GM19240 (cell line): ENCODE measurements around the gene FBXL7.

Experiments
- DNase-seq: peaks from one replicate; pipeline ENCODE4 v3.0.0; 2011; ENCODE audit warnings: low spot score; ENCODE audit not compliant: insufficient read length

FBXL7 gene

GRCh38 chr5:15538516-15538915, 38.5 kb downstream of the FBXL7 start:
- no peak for DNase-seq

DNA sequence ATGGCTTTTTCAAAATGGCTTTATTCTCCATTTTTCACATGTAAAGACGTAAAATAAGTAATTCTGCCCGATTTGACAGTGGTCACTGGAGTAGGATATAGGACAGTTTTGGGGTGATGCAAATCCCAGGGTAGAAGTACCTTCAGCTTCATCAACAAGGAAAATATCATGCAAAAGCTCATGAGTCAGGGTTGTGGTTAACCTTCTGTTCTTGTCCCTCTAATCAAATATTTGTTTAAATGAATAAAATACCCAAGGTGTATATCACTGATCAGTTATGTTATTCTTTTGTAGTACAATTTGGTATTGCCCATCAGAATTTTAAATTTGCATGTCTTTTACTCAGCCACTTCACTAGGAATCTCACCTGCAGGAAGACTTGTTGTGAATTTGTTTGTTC, 40.0 kb downstream of the FBXL7 start:
- DNase-seq = no peak

GRCh38 chr5:15544039-15544438, 44.1 kb downstream of the FBXL7 start:
- no peak for DNase-seq

- no peak for DNase-seq
These were observed 45.1 kb downstream of the FBXL7 start for GRCh38 chr5:15545082-15545481.

GRCh38 chr5:15547261-15547839, 47.4 kb downstream of the FBXL7 start:
- DNase-seq = no peak

DNA sequence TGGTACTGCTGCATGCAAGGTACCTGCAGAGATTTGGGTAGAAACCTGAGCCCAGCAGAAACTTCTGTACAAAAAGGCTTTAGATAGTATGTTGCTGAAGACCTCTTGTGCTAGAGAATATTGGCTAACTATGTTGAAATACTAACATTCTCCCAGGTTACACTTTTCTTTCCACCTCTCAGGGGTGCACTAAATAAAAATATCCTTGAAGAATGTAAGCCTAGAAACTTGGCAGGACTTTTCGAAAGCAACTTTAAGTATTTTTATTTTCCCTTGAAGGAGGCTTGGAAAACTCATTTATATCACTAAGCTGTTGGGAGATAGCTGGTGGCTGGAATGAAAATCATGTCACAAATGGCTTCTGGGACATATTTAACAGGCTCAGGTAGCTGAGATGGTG, 50.0 kb downstream of the FBXL7 start:
- DNase-seq = no peak

- no peak for DNase-seq
These were observed 50.6 kb downstream of the FBXL7 start for GRCh38 chr5:15550502-15551112.

GRCh38 chr5:15551113-15551504, 51.1 kb downstream of the FBXL7 start:
- no peak for DNase-seq

DNA sequence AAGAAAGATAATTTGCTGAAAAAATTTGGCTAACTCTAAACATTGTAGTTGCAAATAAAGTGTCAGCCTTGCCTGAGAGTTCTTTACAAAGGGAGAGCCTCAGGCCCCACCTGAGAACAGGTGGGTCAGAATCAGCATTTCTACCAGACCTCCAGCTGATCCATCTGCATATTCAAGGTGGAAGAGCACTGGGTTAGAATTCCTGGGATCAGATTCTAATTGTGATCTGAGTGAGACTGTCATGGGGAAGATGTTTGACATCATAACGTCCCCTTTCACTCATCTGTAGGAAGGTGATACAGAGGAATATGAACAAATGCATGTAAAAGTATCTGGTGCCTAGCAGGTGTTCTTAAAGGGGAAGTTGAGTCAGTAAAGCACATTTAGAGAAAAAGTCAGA, 54.6 kb downstream of the FBXL7 start:
- DNase-seq = no peak

- DNase-seq = no peak
These were observed 55.2 kb downstream of the FBXL7 start for GRCh38 chr5:15555176-15555575.

- DNase-seq = no peak
These were observed 58.3 kb downstream of the FBXL7 start for GRCh38 chr5:15558240-15558639.

DNA sequence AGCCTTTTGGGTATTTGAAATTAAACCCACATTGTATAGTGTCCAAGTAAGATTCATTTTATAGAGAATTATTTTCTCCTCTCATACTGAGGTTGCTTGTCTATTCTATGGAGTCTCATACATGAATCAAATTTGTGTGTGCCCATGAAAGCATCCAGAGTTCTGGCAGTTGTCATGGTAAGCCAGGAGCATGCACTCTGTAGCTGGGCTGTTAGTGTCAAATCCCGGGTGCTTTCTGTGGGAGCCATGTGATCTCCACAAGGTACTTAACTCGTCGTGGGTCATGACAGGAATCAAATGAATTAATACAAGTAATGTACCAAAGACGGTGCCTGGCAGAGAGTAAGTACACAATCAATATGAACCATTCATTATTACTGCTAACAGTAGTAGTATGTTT, 58.7 kb downstream of the FBXL7 start:
- no peak for DNase-seq

GRCh38 chr5:15560421-15560820, 60.4 kb downstream of the FBXL7 start:
- no peak for DNase-seq

DNA sequence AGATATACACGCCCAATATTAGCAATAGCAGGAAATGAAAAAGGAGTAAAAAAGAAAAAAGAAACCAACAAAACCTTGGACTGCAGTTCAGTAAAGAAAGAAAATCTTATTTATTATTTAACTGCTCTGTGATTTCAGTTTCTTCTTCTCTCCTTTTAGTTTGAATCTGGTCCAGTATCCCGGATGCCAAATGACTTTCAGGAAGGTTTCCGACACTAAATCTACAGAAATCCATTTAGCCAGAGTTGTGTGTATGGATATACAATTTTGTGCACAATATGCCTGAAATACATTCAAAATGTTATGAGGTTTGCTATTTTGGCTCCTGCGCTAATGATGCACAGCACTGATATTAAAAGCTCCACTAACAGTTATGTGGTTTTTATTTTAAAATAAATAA, 64.5 kb downstream of the FBXL7 start:
- no peak for DNase-seq

DNA sequence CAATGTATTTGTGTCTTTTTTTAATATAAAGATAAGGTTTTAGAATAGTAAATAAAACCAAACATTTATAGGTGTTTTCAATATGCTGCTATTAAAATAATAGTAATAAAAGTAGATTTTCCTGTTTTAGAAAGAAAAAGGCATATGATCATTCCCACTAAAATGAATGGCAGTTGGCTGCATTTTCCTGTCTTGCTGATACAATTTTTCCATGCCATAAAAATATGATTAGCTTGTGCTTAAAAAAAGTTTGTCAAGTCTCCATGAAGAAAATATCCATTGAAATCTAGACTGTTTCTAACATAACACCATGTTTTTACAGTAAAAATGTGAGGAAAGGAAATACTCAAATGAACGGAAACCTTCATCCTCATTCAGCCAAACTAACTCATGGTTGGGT, 65.0 kb downstream of the FBXL7 start:
- no peak for DNase-seq

- DNase-seq = no peak
These were observed 66.3 kb downstream of the FBXL7 start for GRCh38 chr5:15566306-15566705.

- no peak for DNase-seq
These were observed 66.8 kb downstream of the FBXL7 start for GRCh38 chr5:15566789-15567188.

- DNase-seq = no peak
These were observed 70.5 kb downstream of the FBXL7 start for GRCh38 chr5:15570491-15570890.

GRCh38 chr5:15571081-15571480, 71.1 kb downstream of the FBXL7 start:
- no peak for DNase-seq

DNA sequence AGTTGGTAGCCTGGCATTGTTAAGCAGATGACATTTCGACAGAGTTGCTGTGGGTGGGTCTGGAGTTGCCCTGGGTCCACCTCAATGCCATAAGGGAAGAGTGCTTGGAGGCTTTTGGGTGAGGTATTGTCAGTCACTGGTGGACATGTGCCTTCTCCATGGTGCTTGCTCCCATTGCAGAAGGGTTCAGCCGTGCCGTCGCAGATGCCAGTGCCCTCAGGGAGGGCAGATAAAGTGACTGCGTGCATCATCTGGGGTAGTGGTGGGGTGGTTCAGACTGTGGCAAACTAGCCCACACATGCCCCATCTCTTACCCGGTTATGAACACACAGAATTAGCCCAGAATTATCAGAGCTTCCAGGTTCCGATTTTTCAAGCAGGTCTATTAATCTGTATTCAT, 71.6 kb downstream of the FBXL7 start:
- DNase-seq = no peak

DNA sequence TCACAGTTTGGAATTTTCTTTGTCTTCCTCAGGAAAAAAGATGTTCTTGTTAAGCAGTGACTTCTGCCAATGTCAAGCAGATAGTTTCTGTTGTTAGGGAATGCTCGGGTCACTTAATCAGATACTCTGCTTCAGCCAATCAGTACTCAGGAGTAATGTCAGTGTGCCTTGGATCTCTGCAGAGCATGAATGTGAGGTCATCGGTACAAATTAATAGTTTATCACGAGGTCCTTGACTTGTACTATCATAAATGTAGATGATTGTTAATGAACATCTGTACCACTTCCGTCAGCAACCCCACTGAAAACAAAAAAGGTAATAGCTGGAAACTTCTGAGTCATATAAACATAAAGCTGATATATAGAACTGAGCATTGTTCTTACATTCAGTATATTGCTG, 73.6 kb downstream of the FBXL7 start:
- no peak for DNase-seq

GRCh38 chr5:15574128-15574527, 74.1 kb downstream of the FBXL7 start:
- no peak for DNase-seq

DNA sequence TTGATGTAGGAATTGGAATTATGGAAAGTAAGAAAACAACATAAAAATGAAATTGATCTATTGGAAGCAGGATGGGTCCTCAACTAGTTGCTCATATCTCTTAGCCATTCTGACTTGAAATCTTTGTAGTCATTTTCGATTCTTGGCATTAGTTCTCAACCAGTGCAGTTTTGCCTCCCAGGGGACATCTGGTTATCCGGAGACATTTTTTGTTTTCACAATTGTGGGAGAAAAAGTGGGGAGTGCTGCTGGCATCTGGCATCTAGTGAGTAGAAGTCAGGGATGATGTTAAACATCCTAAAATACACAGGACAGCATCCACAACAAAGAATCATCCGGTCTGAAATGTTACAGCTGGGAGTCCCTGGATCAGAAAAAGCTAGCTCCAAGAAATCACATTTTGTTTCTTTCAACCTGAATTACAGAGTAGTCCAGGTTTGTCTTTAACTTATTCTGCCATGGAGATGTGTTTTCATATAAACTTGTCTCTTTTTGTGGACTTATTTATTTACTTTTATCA, 74.9 kb downstream of the FBXL7 start:
- no peak for DNase-seq
